ENCODE data around the gene CCDC24. TPM values are rescaled to one million over a fixed set of nuclear protein-coding genes. Genes with fewer than 3 reads are reported as not detected.
A peak's percentile ranks its signal among the peaks of the same experiment; 100 is the strongest.

Gene CCDC24
- total and polyA plus RNA-seq, 2 of the 13 experiments (the other 11 are each of a cell fraction or from before 2014, with no cell fraction given) = 1.4 to 2.9 TPM

DNA sequence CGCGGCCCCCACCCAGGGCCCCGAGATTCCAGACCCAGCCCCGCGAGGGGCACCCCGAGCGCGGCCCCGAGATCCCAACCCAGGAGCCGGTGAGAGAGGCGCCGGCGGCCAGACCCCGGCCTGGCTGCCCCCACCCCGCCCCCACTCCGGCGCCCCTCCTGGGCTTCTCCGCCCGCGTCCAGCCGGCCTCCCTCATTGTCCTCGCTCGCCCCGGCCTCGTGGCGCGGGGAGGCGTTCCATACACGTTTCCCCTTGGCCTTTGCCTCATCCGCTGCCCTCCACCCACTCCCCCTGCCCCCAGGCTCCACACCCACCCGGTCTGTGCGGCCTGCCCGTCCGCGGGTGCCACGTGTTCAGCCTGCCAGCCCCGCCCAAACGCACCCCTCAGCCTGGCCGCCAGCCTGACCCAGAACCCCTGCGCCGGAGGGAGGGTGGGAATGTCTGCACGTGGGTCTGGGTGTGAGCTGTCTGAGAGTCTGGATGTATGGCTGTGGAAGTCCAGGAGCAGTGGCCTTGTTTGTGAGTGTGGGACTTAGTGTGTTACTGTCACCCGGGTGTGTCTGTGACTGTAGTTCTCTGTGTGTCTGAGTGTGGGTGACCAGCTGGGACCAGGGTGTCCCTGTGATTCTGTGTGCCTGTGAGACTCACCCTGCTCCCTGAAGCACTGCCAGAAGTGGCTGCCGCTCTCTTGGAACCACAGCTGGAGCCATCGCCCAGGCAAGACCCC, 11.7 kb upstream of the CCDC24 start (continued):
- TF ChIP-seq SKI (IDR thresholded peaks at IDR 0.05; ENCODE audit: partially characterized antibody) (peak; percentile 25), TCF7L2 (IDR thresholded peaks at IDR 0.05; ENCODE audit: low read depth, low read length) (no peak), ZFY (CRISPR knock-in tag; IDR thresholded peaks at IDR 0.05) (peak; percentile 77), PITX1 (CRISPR knock-in tag; IDR thresholded peaks at IDR 0.05) (no peak), BORCS8-MEF2B (CRISPR knock-in tag; IDR thresholded peaks at IDR 0.05) (peak; percentile 43; the same call in 1 of the 2 replicates), ZNF776 (CRISPR knock-in tag; IDR thresholded peaks at IDR 0.05) (peak; percentile 83; the same call in 1 of the 2 replicates), ZNF598 (CRISPR knock-in tag; IDR thresholded peaks at IDR 0.05; ENCODE audit: borderline replicate concordance) (peak; percentile 26; the same call in 1 of the 2 replicates), ZNF724P (CRISPR knock-in tag; IDR thresholded peaks at IDR 0.05; ENCODE audit: borderline replicate concordance) (peak; percentile 53; the same call in 1 of the 2 replicates), ZBTB1 (CRISPR knock-in tag; IDR thresholded peaks at IDR 0.05; ENCODE audit: borderline replicate concordance) (no peak), ZNF350 (CRISPR knock-in tag; IDR thresholded peaks at IDR 0.05; ENCODE audit: borderline replicate concordance, low read depth) (0 out of 2 replicates have a peak, but pooled peaks have one; percentile 28), SIN3A (IDR thresholded peaks at IDR 0.05; ENCODE audit: borderline replicate concordance, low read depth, low read length) (peak; percentile 51; the same call in 1 of the 2 replicates), ZNF335 (CRISPR knock-in tag; IDR thresholded peaks at IDR 0.05) (peak; percentile 46; the same call in 1 of the 2 replicates), GLI4 (CRISPR knock-in tag; IDR thresholded peaks at IDR 0.05; ENCODE audit: borderline replicate concordance) (0 out of 2 replicates have a peak, but pooled peaks have one; percentile 10)
- TF ChIP-seq, protein P1, sequence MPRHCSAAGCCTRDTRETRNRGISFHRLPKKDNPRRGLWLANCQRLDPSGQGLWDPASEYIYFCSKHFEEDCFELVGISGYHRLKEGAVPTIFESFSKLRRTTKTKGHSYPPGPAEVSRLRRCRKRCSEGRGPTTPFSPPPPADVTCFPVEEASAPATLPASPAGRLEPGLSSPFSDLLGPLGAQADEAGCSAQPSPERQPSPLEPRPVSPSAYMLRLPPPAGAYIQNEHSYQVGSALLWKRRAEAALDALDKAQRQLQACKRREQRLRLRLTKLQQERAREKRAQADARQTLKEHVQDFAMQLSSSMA (CRISPR knock-in tag; IDR thresholded peaks at IDR 0.05) = peak; percentile 12; the same call in 1 of the 2 replicates
- TF ChIP-seq, protein P2, sequence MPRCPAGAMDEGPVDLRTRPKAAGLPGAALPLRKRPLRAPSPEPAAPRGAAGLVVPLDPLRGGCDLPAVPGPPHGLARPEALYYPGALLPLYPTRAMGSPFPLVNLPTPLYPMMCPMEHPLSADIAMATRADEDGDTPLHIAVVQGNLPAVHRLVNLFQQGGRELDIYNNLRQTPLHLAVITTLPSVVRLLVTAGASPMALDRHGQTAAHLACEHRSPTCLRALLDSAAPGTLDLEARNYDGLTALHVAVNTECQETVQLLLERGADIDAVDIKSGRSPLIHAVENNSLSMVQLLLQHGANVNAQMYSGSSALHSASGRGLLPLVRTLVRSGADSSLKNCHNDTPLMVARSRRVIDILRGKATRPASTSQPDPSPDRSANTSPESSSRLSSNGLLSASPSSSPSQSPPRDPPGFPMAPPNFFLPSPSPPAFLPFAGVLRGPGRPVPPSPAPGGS (CRISPR knock-in tag; IDR thresholded peaks at IDR 0.05) = 0 out of 2 replicates have a peak, but pooled peaks have one; percentile 28
- TF ChIP-seq, protein P3, sequence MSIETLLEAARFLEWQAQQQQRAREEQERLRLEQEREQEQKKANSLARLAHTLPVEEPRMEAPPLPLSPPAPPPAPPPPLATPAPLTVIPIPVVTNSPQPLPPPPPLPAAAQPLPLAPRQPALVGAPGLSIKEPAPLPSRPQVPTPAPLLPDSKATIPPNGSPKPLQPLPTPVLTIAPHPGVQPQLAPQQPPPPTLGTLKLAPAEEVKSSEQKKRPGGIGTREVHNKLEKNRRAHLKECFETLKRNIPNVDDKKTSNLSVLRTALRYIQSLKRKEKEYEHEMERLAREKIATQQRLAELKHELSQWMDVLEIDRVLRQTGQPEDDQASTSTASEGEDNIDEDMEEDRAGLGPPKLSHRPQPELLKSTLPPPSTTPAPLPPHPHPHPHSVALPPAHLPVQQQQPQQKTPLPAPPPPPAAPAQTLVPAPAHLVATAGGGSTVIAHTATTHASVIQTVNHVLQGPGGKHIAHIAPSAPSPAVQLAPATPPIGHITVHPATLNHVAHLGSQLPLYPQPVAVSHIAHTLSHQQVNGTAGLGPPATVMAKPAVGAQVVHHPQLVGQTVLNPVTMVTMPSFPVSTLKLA (IDR thresholded peaks at IDR 0.05) = peak; percentile 75
- TF ChIP-seq, protein P4, sequence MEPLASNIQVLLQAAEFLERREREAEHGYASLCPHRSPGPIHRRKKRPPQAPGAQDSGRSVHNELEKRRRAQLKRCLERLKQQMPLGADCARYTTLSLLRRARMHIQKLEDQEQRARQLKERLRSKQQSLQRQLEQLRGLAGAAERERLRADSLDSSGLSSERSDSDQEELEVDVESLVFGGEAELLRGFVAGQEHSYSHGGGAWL (CRISPR knock-in tag; IDR thresholded peaks at IDR 0.05) = peak; percentile 78; the same call in 1 of the 2 replicates
- TF ChIP-seq, protein P5, sequence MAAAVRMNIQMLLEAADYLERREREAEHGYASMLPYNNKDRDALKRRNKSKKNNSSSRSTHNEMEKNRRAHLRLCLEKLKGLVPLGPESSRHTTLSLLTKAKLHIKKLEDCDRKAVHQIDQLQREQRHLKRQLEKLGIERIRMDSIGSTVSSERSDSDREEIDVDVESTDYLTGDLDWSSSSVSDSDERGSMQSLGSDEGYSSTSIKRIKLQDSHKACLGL (CRISPR knock-in tag; IDR thresholded peaks at IDR 0.05) = 0 out of 2 replicates have a peak, but pooled peaks have one; percentile 75
- TF ChIP-seq, protein P6, sequence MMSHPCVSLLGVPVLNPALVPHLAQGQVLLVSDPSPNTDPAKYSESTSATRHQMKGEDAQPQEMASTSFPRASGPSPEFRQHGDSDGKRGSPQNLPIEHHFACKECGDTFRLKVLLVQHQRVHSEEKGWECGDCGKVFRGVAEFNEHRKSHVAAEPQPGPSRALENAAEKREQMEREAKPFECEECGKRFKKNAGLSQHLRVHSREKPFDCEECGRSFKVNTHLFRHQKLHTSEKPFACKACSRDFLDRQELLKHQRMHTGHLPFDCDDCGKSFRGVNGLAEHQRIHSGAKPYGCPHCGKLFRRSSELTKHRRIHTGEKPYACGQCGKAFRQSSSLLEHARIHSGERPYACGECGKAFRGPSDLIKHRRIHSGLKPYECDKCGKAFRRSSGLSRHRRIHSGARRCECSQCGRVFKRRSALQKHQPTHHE (CRISPR knock-in tag; IDR thresholded peaks at IDR 0.05; ENCODE audit: borderline replicate concordance) = no peak
- TF ChIP-seq, protein P7, sequence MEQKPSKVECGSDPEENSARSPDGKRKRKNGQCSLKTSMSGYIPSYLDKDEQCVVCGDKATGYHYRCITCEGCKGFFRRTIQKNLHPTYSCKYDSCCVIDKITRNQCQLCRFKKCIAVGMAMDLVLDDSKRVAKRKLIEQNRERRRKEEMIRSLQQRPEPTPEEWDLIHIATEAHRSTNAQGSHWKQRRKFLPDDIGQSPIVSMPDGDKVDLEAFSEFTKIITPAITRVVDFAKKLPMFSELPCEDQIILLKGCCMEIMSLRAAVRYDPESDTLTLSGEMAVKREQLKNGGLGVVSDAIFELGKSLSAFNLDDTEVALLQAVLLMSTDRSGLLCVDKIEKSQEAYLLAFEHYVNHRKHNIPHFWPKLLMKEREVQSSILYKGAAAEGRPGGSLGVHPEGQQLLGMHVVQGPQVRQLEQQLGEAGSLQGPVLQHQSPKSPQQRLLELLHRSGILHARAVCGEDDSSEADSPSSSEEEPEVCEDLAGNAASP (CRISPR knock-in tag; IDR thresholded peaks at IDR 0.05; ENCODE audit: borderline replicate concordance) = no peak

Data from HepG2 (cell line).